Neural crest cell (in vitro differentiated cells): ENCODE results near the gene ZNF254. TPM values are rescaled to one million over a fixed set of nuclear protein-coding genes. Genes with fewer than 3 reads are reported as not detected.
"Not testable (repeated sequence)": the region's sequence is repeated elsewhere in the genome, so short reads cannot be mapped to it uniquely, and the experiment has no call there.

Experiments
- DNase-seq: peaks from one replicate; pipeline ENCODE4 v3.0.0; 2021; ENCODE audit warnings: low read depth, mixed read lengths, low spot score
- H3K27ac Mint-ChIP-seq: one replicate; pipeline ENCODE4 v1.8.0; 2021; ENCODE audit warnings: mild to moderate bottlenecking, mixed read lengths; ENCODE audit not compliant: unreplicated experiment
- H3K27me3 Mint-ChIP-seq: 2 replicates; pipeline ENCODE4 v1.8.0; 2021; ENCODE audit warnings: low read depth, mild to moderate bottlenecking, mixed read lengths
- H3K36me3 Mint-ChIP-seq: 2 replicates; pipeline ENCODE4 v1.8.0; 2021; ENCODE audit warnings: low read depth, mild to moderate bottlenecking, mixed read lengths
- H3K4me1 Mint-ChIP-seq: 2 replicates; pipeline ENCODE4 v1.8.0; 2021; ENCODE audit warnings: mixed read lengths
- H3K4me3 Mint-ChIP-seq: one replicate; pipeline ENCODE4 v1.8.0; 2021; ENCODE audit warnings: mild to moderate bottlenecking, mixed read lengths
- H3K9me3 Mint-ChIP-seq: 2 replicates; pipeline ENCODE4 v1.8.0; 2021; ENCODE audit warnings: mixed read lengths
- total RNA-seq: library from RNA; stranded (reverse); gene quantifications from 2 replicates; pipeline ENCODE4 v1.2.1, GENCODE V29; 2021
- TF ChIP-seq, protein P1 (sequence below): fragments of 200-600 bp; sonication (generic); conservative IDR thresholded peaks from 2 replicates; pipeline ENCODE4 v1.5.0; 2021; ENCODE audit warnings: antibody characterized with exemption, mild to moderate bottlenecking

The ZNF254 gene
- total RNA-seq, 1 donor from 2014 or later: 36.8 TPM

GRCh38 chr19:24072720-24073119, 14.3 kb upstream of the ZNF254 start:
- Mint-ChIP-seq H3K4me3 (no peak overlapping the region), H3K27me3 (no peaks in the 10 kb centered on the region), H3K36me3 (peaks cover 54% of the 10 kb centered on the region), H3K4me1 (peaks cover 22% of the 10 kb centered on the region), H3K27ac (no peak overlapping the region), H3K9me3 (peaks cover 3% of the 10 kb centered on the region)
- TF ChIP-seq, protein P1, sequence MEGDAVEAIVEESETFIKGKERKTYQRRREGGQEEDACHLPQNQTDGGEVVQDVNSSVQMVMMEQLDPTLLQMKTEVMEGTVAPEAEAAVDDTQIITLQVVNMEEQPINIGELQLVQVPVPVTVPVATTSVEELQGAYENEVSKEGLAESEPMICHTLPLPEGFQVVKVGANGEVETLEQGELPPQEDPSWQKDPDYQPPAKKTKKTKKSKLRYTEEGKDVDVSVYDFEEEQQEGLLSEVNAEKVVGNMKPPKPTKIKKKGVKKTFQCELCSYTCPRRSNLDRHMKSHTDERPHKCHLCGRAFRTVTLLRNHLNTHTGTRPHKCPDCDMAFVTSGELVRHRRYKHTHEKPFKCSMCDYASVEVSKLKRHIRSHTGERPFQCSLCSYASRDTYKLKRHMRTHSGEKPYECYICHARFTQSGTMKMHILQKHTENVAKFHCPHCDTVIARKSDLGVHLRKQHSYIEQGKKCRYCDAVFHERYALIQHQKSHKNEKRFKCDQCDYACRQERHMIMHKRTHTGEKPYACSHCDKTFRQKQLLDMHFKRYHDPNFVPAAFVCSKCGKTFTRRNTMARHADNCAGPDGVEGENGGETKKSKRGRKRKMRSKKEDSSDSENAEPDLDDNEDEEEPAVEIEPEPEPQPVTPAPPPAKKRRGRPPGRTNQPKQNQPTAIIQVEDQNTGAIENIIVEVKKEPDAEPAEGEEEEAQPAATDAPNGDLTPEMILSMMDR: no peak
- no peak for DNase-seq

DNA sequence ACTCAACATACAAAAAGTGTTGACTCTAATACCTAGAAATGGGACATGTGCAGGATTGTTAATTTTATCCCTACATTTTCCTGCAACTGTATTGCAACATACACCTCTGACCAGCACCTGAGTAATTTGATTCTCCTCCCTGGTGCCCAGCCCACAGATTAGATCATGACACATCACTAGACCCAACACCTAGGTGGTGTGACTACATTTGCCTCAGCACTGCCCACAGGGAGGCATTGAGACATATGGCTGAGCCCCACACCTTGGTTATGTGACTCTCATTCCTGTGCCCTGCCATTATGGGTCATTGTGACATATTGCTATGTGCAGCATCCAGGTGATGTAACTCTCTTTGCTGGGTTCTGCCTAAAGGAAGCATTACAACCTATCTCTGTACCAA, 13.2 kb upstream of the ZNF254 start:
- H3K9me3 Mint-ChIP-seq: peaks cover 3% of the 10 kb centered on the region
- TF ChIP-seq, protein P1: no peak
- no peak for DNase-seq
- no peaks in the 10 kb centered on the region for H3K27me3 Mint-ChIP-seq
- H3K4me3 Mint-ChIP-seq: no peak overlapping the region
- H3K36me3 Mint-ChIP-seq: peaks cover 48% of the 10 kb centered on the region
- no peak overlapping the region for H3K27ac Mint-ChIP-seq
- peaks cover 27% of the 10 kb centered on the region for H3K4me1 Mint-ChIP-seq

- DNase-seq: no peak
- Mint-ChIP-seq H3K9me3 (peaks cover 3% of the 10 kb centered on the region), H3K27ac (no peak overlapping the region), H3K36me3 (peaks cover 52% of the 10 kb centered on the region), H3K4me3 (peak overlapping the region; percentile 29), H3K27me3 (no peaks in the 10 kb centered on the region), H3K4me1 (peaks cover 27% of the 10 kb centered on the region)
- TF ChIP-seq, protein P1: no peak
Measured at GRCh38 chr19:24074720-24075454, 12.1 kb upstream of the ZNF254 start.

DNA sequence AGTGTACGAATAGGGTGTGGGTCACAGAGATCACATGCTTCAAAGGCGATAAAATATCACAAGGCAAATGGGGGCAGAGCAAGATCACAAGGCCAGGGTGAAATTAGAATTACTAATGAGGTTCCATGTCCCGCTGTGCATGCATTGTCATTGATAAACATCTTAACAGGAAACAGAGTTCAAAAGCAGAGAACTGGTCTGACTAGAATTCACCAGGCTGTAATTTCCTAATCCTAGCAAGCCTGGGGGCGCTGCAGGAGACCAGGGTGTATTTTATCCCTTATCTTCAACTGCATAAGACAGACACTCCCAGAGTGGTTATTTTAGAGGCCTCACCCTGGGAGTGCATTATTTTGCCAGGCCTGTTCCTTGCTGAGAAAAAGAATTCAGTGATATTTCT, 11.5 kb upstream of the ZNF254 start:
- not testable (repeated sequence) for DNase-seq, H3K27ac Mint-ChIP-seq, H3K27me3 Mint-ChIP-seq, H3K9me3 Mint-ChIP-seq
- H3K4me1 Mint-ChIP-seq: peaks cover 27% of the 10 kb centered on the region
- peaks cover 48% of the 10 kb centered on the region for H3K36me3 Mint-ChIP-seq
- H3K4me3 Mint-ChIP-seq: peak overlapping the region; percentile 29

- Mint-ChIP-seq H3K36me3 (peaks cover 42% of the 10 kb centered on the region), H3K9me3 (peaks cover 4% of the 10 kb centered on the region), H3K4me3 (no peak overlapping the region), H3K27me3 (no peaks in the 10 kb centered on the region), H3K4me1 (peaks cover 27% of the 10 kb centered on the region), H3K27ac (no peak overlapping the region)
- DNase-seq: no peak
- TF ChIP-seq, protein P1: no peak
Measured at GRCh38 chr19:24078680-24079079, 8.3 kb upstream of the ZNF254 start.

DNA sequence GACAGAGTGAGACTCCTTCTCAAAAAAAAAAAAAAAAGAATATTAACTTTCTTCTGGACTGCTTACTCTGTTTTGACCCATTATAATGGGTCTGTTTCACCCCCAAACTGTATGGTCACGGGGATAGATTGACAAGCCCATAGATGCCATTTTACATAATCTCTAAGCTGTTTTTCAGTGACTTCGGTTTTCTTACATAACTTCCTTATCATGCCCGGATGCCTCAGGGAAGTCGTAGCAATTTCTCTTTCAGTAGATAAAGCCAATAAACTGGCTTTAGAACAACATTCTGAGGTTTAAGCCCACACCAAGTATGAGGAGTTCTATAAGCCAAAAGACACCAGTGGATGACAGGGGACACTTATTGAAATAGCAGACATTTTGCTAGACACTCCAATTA, 5.9 kb upstream of the ZNF254 start:
- peaks cover 21% of the 10 kb centered on the region for H3K36me3 Mint-ChIP-seq
- H3K27ac Mint-ChIP-seq: no peak overlapping the region
- peaks cover 2% of the 10 kb centered on the region for H3K9me3 Mint-ChIP-seq

More for the DNA sequence above, 5.9 kb upstream of the ZNF254 start:
- Mint-ChIP-seq H3K27me3 (no peaks in the 10 kb centered on the region), H3K4me1 (peaks cover 9% of the 10 kb centered on the region), H3K4me3 (no peak overlapping the region)
- DNase-seq: no peak
- TF ChIP-seq, protein P1: no peak
